Trophoblast cell (in vitro differentiated cells and primary cell): ENCODE results near the gene TBC1D12.

ENCODE experiments used
- DNase-seq, 2 donors: peaks; one replicate each; pipeline ENCODE4 v3.0.0-alpha.2; 2016
- H2AFZ ChIP-seq: 2 replicates; pipeline ENCODE4 v1.6.1; 2013; ENCODE audit warnings: low read length, moderate library complexity, mild to moderate bottlenecking; ENCODE audit not compliant: insufficient read depth, poor library complexity
- H2AK5ac ChIP-seq: 2 replicates; pipeline ENCODE4 v1.6.1; 2013; ENCODE audit warnings: mild to moderate bottlenecking, low read length
- H2BK120ac ChIP-seq: 2 replicates; pipeline ENCODE4 v1.6.1; 2013; ENCODE audit warnings: low read length, mild to moderate bottlenecking, moderate library complexity; ENCODE audit not compliant: insufficient read depth, poor library complexity
- H2BK12ac ChIP-seq: 2 replicates; pipeline ENCODE4 v1.6.1; 2013; ENCODE audit warnings: mild to moderate bottlenecking, low read length, moderate library complexity
- H2BK5ac ChIP-seq: 2 replicates; pipeline ENCODE4 v1.6.1; 2013; ENCODE audit warnings: low read length, low read depth, moderate library complexity, mild to moderate bottlenecking; ENCODE audit not compliant: poor library complexity
- H3K14ac ChIP-seq: 2 replicates; pipeline ENCODE4 v1.6.1; 2013; ENCODE audit warnings: mild to moderate bottlenecking, low read length
- H3K18ac ChIP-seq: 2 replicates; pipeline ENCODE4 v1.6.1; 2013; ENCODE audit warnings: mild to moderate bottlenecking, low read length
- H3K23ac ChIP-seq: 2 replicates; pipeline ENCODE4 v1.6.1; 2013; ENCODE audit warnings: low read length
- H3K27ac ChIP-seq: 2 replicates; pipeline ENCODE4 v1.5.1; 2013; ENCODE audit warnings: low read depth, mild to moderate bottlenecking, inconsistent platforms, low read length, moderate library complexity
- H3K27me3 ChIP-seq: 2 replicates; pipeline ENCODE4 v1.6.1; 2013; ENCODE audit warnings: inconsistent platforms, mild to moderate bottlenecking, low read length, moderate library complexity; ENCODE audit not compliant: insufficient read depth
- H3K36me3 ChIP-seq, 2 experiments: 1 replicate in 1 of 2; 2 replicates in 1 of 2; pipeline ENCODE4 v1.6.1; 2013; ENCODE audit warnings: low read length in 2 of 2, mild to moderate bottlenecking in 2 of 2, moderate library complexity in 1 of 2; ENCODE audit not compliant: insufficient read depth in 2 of 2, control insufficient read depth in 1 of 2
- H3K4ac ChIP-seq: 2 replicates; pipeline ENCODE4 v1.6.1; 2013; ENCODE audit warnings: low read depth, mild to moderate bottlenecking, low read length, moderate library complexity
- H3K4me1 ChIP-seq, 2 experiments: 1 replicate in 1 of 2; 2 replicates in 1 of 2; pipeline ENCODE4 v1.6.1; 2013; ENCODE audit warnings: low read length in 2 of 2, mild to moderate bottlenecking in 2 of 2, moderate library complexity in 1 of 2; ENCODE audit not compliant: insufficient read depth in 2 of 2, control insufficient read depth in 1 of 2
- H3K4me2 ChIP-seq: 2 replicates; pipeline ENCODE4 v1.6.1; 2013; ENCODE audit warnings: inconsistent platforms, mild to moderate bottlenecking, low read length, moderate library complexity
- H3K4me3 ChIP-seq: 2 replicates; pipeline ENCODE4 v1.5.1; 2013; ENCODE audit warnings: mild to moderate bottlenecking, low read depth, low read length, inconsistent platforms
- H3K79me1 ChIP-seq: one replicate; pipeline ENCODE4 v1.6.1; 2013; ENCODE audit warnings: low read length
- H3K79me2 ChIP-seq: 2 replicates; pipeline ENCODE4 v1.6.1; 2013; ENCODE audit warnings: low read length, mild to moderate bottlenecking; ENCODE audit not compliant: control insufficient read depth, insufficient read depth, poor library complexity
- H3K9ac ChIP-seq: 2 replicates; pipeline ENCODE4 v1.6.1; 2013; ENCODE audit warnings: mild to moderate bottlenecking, low read length
- H3K9me3 ChIP-seq: 2 replicates; pipeline ENCODE4 v1.6.1; 2013; ENCODE audit warnings: low read depth, mild to moderate bottlenecking, control low read depth, inconsistent platforms, low read length; ENCODE audit not compliant: insufficient read depth
- H4K12ac ChIP-seq: 2 replicates; pipeline ENCODE4 v1.6.1; 2013; ENCODE audit warnings: low read depth, mild to moderate bottlenecking, low read length, moderate library complexity
- H4K8ac ChIP-seq: 2 replicates; pipeline ENCODE4 v1.6.1; 2013; ENCODE audit warnings: low read depth, mild to moderate bottlenecking, low read length, moderate library complexity
- H4K91ac ChIP-seq: one replicate; pipeline ENCODE4 v1.6.1; 2013; ENCODE audit warnings: low read depth, mild to moderate bottlenecking, low read length, moderate library complexity
- WGBS: extraction: QIAGEN DNeasy Blood & Tissue Kit; methylation state at CpG from one replicate; pipeline ENCODE4 v1.1.7; 2013; ENCODE audit warnings: missing lambda C conversion rate; ENCODE audit not compliant: insufficient read length, insufficient coverage; ENCODE audit errors: extremely low coverage; 5-methylcytosine and 5-hydroxymethylcytosine counted together

Gene TBC1D12

DNA sequence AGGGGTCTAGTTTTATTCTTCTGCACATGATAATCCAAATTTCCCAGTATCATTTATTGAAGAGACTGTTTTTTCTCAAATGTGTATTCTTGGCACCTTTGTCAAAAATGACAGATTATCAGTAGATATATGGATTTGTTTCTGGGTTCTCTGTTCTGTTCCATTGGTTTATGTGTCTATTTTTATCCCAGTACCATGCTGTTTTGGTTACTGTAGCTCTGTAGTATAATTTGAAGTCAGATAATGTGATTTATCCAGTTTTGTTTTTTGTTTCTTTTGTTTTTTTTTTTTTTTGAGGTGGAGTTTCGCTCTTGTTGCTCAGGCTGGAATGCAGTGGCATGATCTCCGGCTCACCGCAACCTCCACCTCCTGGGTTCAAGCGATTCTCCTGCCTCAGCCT, 81.6 kb downstream of the TBC1D12 start:
- Histone ChIP-seq H4K12ac (no peak overlapping the region), H3K18ac (no peak overlapping the region), H2AK5ac (no peak overlapping the region), H2BK120ac (no peak overlapping the region), H3K27me3 (no peaks in the 10 kb centered on the region), H4K8ac (no peak overlapping the region), H3K23ac (no peak overlapping the region), H3K4ac (no peak overlapping the region), H3K14ac (no peak overlapping the region), H3K79me1 (no peaks in the 10 kb centered on the region), H3K4me3 (no peak overlapping the region), H2BK12ac (no peak overlapping the region), H2AFZ (no peak overlapping the region), H2BK5ac (no peak overlapping the region), H3K79me2 (no peaks in the 10 kb centered on the region), H4K91ac (no peak overlapping the region), H3K9ac (no peak overlapping the region), H3K9me3 (no peaks in the 10 kb centered on the region), H3K27ac (no peak overlapping the region), H3K4me2 (no peak overlapping the region), H3K4me1 (no peaks in the 10 kb centered on the region), H3K36me3 (no peaks in the 10 kb centered on the region)
- DNase-seq = no peak
- WGBS = no CpG with 5 or more reads among the region's 4 CpGs

- Histone ChIP-seq H3K4me3 (no peak overlapping the region), H3K4ac (no peak overlapping the region), H3K4me1 (no peaks in the 10 kb centered on the region), H3K4me2 (no peak overlapping the region), H2BK5ac (no peak overlapping the region), H3K18ac (no peak overlapping the region), H3K79me2 (no peaks in the 10 kb centered on the region), H3K14ac (no peak overlapping the region), H3K9ac (no peak overlapping the region), H4K8ac (no peak overlapping the region), H3K79me1 (no peaks in the 10 kb centered on the region), H2AFZ (no peak overlapping the region), H2BK120ac (no peak overlapping the region), H3K23ac (no peak overlapping the region), H3K36me3 (no peaks in the 10 kb centered on the region), H2BK12ac (no peak overlapping the region), H3K9me3 (no peaks in the 10 kb centered on the region), H4K91ac (no peak overlapping the region), H3K27me3 (no peaks in the 10 kb centered on the region), H3K27ac (no peak overlapping the region), H2AK5ac (no peak overlapping the region), H4K12ac (no peak overlapping the region)
- no CpG with 5 or more reads among the region's 1 CpG for WGBS
- no peak for DNase-seq
Observed at GRCh38 chr10:94485094-94485493, 82.8 kb downstream of the TBC1D12 start.

- Histone ChIP-seq H3K18ac (no peak overlapping the region), H3K4me2 (no peak overlapping the region), H4K91ac (no peak overlapping the region), H3K9ac (no peak overlapping the region), H4K8ac (no peak overlapping the region), H3K36me3 (no peaks in the 10 kb centered on the region), H3K27ac (no peak overlapping the region), H2AK5ac (no peak overlapping the region), H3K27me3 (no peaks in the 10 kb centered on the region), H2BK120ac (no peak overlapping the region), H2BK12ac (no peak overlapping the region), H3K4ac (no peak overlapping the region), H3K4me3 (no peak overlapping the region), H2AFZ (no peak overlapping the region), H3K79me1 (no peaks in the 10 kb centered on the region), H3K14ac (no peak overlapping the region), H3K79me2 (no peaks in the 10 kb centered on the region), H3K9me3 (no peaks in the 10 kb centered on the region), H3K4me1 (no peaks in the 10 kb centered on the region), H4K12ac (no peak overlapping the region), H2BK5ac (no peak overlapping the region), H3K23ac (no peak overlapping the region)
- WGBS = no CpG with 5 or more reads among the region's 3 CpGs
- DNase-seq = peak; percentile 9 to 17
Observed at GRCh38 chr10:94487575-94487974, 85.2 kb downstream of the TBC1D12 start.

- Histone ChIP-seq H2AFZ (no peak overlapping the region), H4K8ac (no peak overlapping the region), H2BK12ac (no peak overlapping the region), H2BK120ac (no peak overlapping the region), H3K79me1 (no peaks in the 10 kb centered on the region), H4K12ac (no peak overlapping the region), H2BK5ac (no peak overlapping the region), H3K27me3 (no peaks in the 10 kb centered on the region), H3K4ac (no peak overlapping the region), H3K14ac (no peak overlapping the region), H3K23ac (no peak overlapping the region), H3K9ac (no peak overlapping the region), H3K18ac (no peak overlapping the region), H3K9me3 (no peaks in the 10 kb centered on the region), H2AK5ac (no peak overlapping the region), H3K4me2 (no peak overlapping the region), H3K27ac (no peak overlapping the region), H3K4me1 (no peaks in the 10 kb centered on the region), H3K36me3 (no peaks in the 10 kb centered on the region), H4K91ac (no peak overlapping the region), H3K79me2 (no peaks in the 10 kb centered on the region), H3K4me3 (no peak overlapping the region)
- no peak for DNase-seq
- WGBS = no CpG with 5 or more reads among the region's 4 CpGs
Observed at GRCh38 chr10:94489107-94489506, 86.8 kb downstream of the TBC1D12 start.
